Measurements from ENCODE around the gene FMNL2.

Gene FMNL2

DNA sequence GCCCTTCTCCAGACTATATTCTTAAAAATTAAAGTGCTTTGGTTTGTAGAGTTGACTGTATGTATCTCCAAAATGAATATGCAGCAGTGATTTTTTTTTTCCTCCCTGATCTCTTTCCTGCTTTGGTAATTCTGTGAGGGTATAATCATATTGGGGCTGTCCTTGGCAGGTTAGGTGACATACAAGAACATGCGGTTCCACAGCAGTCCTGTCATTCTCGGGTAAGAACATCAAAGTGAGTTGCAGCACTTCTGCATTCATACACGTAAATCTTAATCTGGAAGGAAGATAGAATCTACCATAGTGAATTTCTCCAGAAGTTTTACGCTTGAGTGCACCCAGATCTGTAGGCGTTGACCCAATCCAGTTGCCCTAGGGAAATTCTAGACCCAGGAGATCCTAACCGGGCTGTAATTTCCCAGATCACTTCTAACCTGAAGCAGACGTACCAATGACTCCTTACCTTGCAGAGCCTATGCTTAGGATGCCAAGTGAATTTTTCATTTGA lies 272.9 kb downstream of the FMNL2 start:
- no peak overlapping the region for H2BK15ac ChIP-seq (ENCODE audit: low read length)
- H3K9me3 ChIP-seq (replicated peaks in 1 of 2; ENCODE audit: control insufficient read depth in 2 of 2, insufficient read depth in 1 of 2, low read depth in 1 of 2, low read length in 2 of 2): peaks cover 0 to 4% of the 10 kb centered on the region in 2 donors
- no peak overlapping the region for H4K91ac ChIP-seq (ENCODE audit: low read depth, low read length, poor library complexity)
- H3K79me1 ChIP-seq (ENCODE audit: low read depth, low read length): no peaks in the 10 kb centered on the region
- no peak overlapping the region for H2BK5ac ChIP-seq (ENCODE audit: low read length)
- no peak overlapping the region for H2BK12ac ChIP-seq (ENCODE audit: low read length)
- no peak overlapping the region for H4K8ac ChIP-seq (ENCODE audit: low read depth, low read length)
- peaks cover 6 to 84% of the 10 kb centered on the region in 2 donors for H3K36me3 ChIP-seq (replicated peaks in 1 of 2; ENCODE audit: control insufficient read depth in 2 of 2, insufficient read depth in 2 of 2, low read length in 2 of 2)
- DNase-seq (ENCODE audit: low spot score): no peak
- no peak overlapping the region for H3K18ac ChIP-seq (ENCODE audit: low read length)
- no peak overlapping the region for H2AFZ ChIP-seq (ENCODE audit: low read length)
- H3K27me3 ChIP-seq (ENCODE audit: control insufficient read depth in 3 of 3, insufficient read depth in 3 of 3, low read depth in 1 of 3, low read length in 3 of 3): no peaks in the 10 kb centered on the region
- H2BK120ac ChIP-seq (ENCODE audit: low read depth, low read length): no peak overlapping the region
- no peak overlapping the region for H3K27ac ChIP-seq (replicated peaks; ENCODE audit: low read length)
- no peak overlapping the region for H2AK5ac ChIP-seq (ENCODE audit: low read depth, low read length)
- H3K4ac ChIP-seq (ENCODE audit: low read length): no peak overlapping the region
- no peak overlapping the region for H3K9ac ChIP-seq (ENCODE audit: low read depth, low read length, poor library complexity)
- no peak overlapping the region for H3K4me2 ChIP-seq (ENCODE audit: insufficient read depth, low read length, poor library complexity, severe bottlenecking)
- no peak overlapping the region for H3K14ac ChIP-seq (ENCODE audit: low read length)
- H3K23ac ChIP-seq (ENCODE audit: low read depth, low read length, poor library complexity): no peak overlapping the region
- no CpG with 5 or more reads among the region's 7 CpGs for WGBS, 2 donors (ENCODE audit: extremely low coverage in 2 of 2, insufficient read length in 2 of 2, insufficient replicate concordance in 1 of 2)
- H3K4me1 ChIP-seq (ENCODE audit: control insufficient read depth in 2 of 2, insufficient read depth in 1 of 2, low read depth in 1 of 2, low read length in 2 of 2): no peaks in the 10 kb centered on the region
- no peak overlapping the region for H3K4me3 ChIP-seq (ENCODE audit: low read length in 2 of 2)

DNA sequence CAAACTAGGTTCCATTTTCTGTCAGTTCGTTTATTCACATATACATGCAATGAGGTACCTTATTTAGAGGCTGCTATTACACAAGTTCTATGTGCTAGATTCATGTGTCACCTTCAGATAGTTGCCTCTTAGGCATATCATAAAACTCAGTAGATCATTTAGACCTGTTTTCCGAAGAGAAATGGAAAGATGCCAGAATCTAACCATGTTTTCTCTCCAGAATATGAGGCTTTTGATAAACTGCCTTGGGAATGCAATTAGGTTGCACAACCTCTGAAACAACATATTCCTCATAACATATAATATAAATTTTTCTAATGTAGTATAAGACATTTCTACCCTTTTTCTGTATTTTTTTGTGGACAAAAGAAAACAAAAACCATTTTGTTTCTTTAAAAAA lies 274.2 kb downstream of the FMNL2 start:
- Histone ChIP-seq H3K36me3 (replicated peaks in 1 of 2; ENCODE audit: control insufficient read depth in 2 of 2, insufficient read depth in 2 of 2, low read length in 2 of 2) (peaks cover 6 to 86% of the 10 kb centered on the region in 2 donors), H3K27ac (replicated peaks; ENCODE audit: low read length) (no peak overlapping the region), H2BK12ac (ENCODE audit: low read length) (no peak overlapping the region), H3K18ac (ENCODE audit: low read length) (no peak overlapping the region), H3K14ac (ENCODE audit: low read length) (no peak overlapping the region), H2BK15ac (ENCODE audit: low read length) (no peak overlapping the region), H2AK5ac (ENCODE audit: low read depth, low read length) (no peak overlapping the region), H2BK5ac (ENCODE audit: low read length) (no peak overlapping the region), H3K79me1 (ENCODE audit: low read depth, low read length) (no peaks in the 10 kb centered on the region), H3K4me3 (ENCODE audit: low read length in 2 of 2) (no peak overlapping the region), H4K8ac (ENCODE audit: low read depth, low read length) (no peak overlapping the region), H3K9me3 (replicated peaks in 1 of 2; ENCODE audit: control insufficient read depth in 2 of 2, insufficient read depth in 1 of 2, low read depth in 1 of 2, low read length in 2 of 2) (peaks cover 0 to 4% of the 10 kb centered on the region in 2 donors), H3K4me2 (ENCODE audit: insufficient read depth, low read length, poor library complexity, severe bottlenecking) (no peak overlapping the region), H2BK120ac (ENCODE audit: low read depth, low read length) (no peak overlapping the region), H3K23ac (ENCODE audit: low read depth, low read length, poor library complexity) (no peak overlapping the region), H2AFZ (ENCODE audit: low read length) (no peak overlapping the region), H3K4ac (ENCODE audit: low read length) (no peak overlapping the region), H3K9ac (ENCODE audit: low read depth, low read length, poor library complexity) (no peak overlapping the region), H3K27me3 (ENCODE audit: control insufficient read depth in 3 of 3, insufficient read depth in 3 of 3, low read depth in 1 of 3, low read length in 3 of 3) (no peaks in the 10 kb centered on the region), H3K4me1 (ENCODE audit: control insufficient read depth in 2 of 2, insufficient read depth in 1 of 2, low read depth in 1 of 2, low read length in 2 of 2) (no peaks in the 10 kb centered on the region), H4K91ac (ENCODE audit: low read depth, low read length, poor library complexity) (no peak overlapping the region)
- no peak for DNase-seq (ENCODE audit: low spot score)
- WGBS, 2 donors (ENCODE audit: extremely low coverage in 2 of 2, insufficient read length in 2 of 2, insufficient replicate concordance in 1 of 2): no CpG with 5 or more reads among the region's 2 CpGs

DNA sequence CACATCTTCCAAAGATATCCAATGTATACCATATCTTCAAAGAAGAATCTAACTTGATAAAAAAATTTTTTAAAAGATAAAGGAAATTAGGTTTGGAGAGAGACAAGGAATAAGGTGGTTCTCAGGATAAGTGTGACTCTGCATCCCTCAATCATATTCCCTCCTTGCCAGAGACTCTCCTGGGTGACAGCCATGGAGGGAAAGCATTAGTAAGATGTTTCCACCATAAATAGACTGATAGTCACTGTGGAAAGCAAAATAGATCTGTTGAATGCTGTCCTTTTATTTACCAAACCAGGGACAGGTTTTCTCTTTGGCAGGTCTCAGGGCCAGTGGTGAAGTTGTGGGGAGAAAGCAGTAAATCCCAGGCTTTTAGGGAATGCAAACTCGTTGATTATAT lies 274.7 kb downstream of the FMNL2 start:
- WGBS, 2 donors (ENCODE audit: extremely low coverage in 2 of 2, insufficient read length in 2 of 2, insufficient replicate concordance in 1 of 2): no CpG with 5 or more reads among the region's 1 CpG
- Histone ChIP-seq H3K4ac (ENCODE audit: low read length) (no peak overlapping the region), H3K9me3 (replicated peaks in 1 of 2; ENCODE audit: control insufficient read depth in 2 of 2, insufficient read depth in 1 of 2, low read depth in 1 of 2, low read length in 2 of 2) (peaks cover 0 to 4% of the 10 kb centered on the region in 2 donors), H2BK120ac (ENCODE audit: low read depth, low read length) (no peak overlapping the region), H3K79me1 (ENCODE audit: low read depth, low read length) (no peaks in the 10 kb centered on the region), H2BK12ac (ENCODE audit: low read length) (no peak overlapping the region), H3K4me3 (ENCODE audit: low read length in 2 of 2) (no peak overlapping the region), H4K91ac (ENCODE audit: low read depth, low read length, poor library complexity) (no peak overlapping the region), H3K27ac (replicated peaks; ENCODE audit: low read length) (no peak overlapping the region), H4K8ac (ENCODE audit: low read depth, low read length) (no peak overlapping the region), H2AFZ (ENCODE audit: low read length) (no peak overlapping the region), H3K27me3 (ENCODE audit: control insufficient read depth in 3 of 3, insufficient read depth in 3 of 3, low read depth in 1 of 3, low read length in 3 of 3) (no peaks in the 10 kb centered on the region), H3K14ac (ENCODE audit: low read length) (no peak overlapping the region), H3K4me2 (ENCODE audit: insufficient read depth, low read length, poor library complexity, severe bottlenecking) (no peak overlapping the region), H2BK15ac (ENCODE audit: low read length) (no peak overlapping the region), H3K9ac (ENCODE audit: low read depth, low read length, poor library complexity) (no peak overlapping the region), H3K23ac (ENCODE audit: low read depth, low read length, poor library complexity) (no peak overlapping the region), H3K4me1 (ENCODE audit: control insufficient read depth in 2 of 2, insufficient read depth in 1 of 2, low read depth in 1 of 2, low read length in 2 of 2) (no peaks in the 10 kb centered on the region), H2AK5ac (ENCODE audit: low read depth, low read length) (no peak overlapping the region), H3K18ac (ENCODE audit: low read length) (no peak overlapping the region), H3K36me3 (replicated peaks in 1 of 2; ENCODE audit: control insufficient read depth in 2 of 2, insufficient read depth in 2 of 2, low read length in 2 of 2) (peaks cover 6 to 87% of the 10 kb centered on the region in 2 donors), H2BK5ac (ENCODE audit: low read length) (no peak overlapping the region)
- no peak for DNase-seq (ENCODE audit: low spot score)

DNA sequence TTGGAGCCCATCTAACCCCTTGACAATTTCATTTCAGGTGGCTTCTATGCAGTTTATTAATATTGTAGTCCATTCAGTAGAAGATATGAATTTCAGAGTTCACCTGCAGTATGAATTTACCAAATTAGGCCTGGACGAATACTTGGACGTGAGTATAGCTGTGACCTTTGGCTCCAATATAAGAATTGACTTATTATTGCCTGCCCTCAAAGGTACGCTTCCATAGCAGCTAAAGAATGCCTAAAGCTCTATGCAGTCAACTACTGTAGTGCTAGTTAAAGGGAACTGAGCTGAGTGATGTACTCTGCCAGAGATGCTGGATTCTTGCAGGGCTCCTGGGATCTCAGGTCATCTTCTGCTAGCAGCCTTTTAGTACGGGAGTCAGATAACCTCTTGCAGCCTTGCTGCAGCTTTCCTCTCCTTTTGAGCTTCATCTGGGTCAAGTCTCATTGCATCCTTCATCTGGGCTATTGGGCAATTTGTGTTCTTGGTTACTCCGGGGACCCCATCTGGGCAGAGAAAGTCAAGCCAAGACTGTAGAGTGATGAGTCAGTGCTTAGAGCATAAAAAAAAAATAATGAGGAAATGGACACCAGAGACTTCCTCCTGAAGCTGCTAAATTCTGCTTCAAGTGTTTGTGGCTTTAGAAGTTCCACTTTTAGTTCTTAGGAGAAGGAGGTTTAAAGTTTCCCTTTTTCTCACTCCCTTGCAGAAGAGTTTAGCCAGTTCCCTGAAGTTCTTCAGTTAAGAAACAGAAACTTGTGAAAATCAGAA lies 276.7 kb downstream of the FMNL2 start:
- DNase-seq (ENCODE audit: low spot score): no peak
- H3K18ac ChIP-seq (ENCODE audit: low read length): no peak overlapping the region
- no peak overlapping the region for H3K4ac ChIP-seq (ENCODE audit: low read length)
- peaks cover 8 to 90% of the 10 kb centered on the region in 2 donors for H3K36me3 ChIP-seq (replicated peaks in 1 of 2; ENCODE audit: control insufficient read depth in 2 of 2, insufficient read depth in 2 of 2, low read length in 2 of 2)
- H2AFZ ChIP-seq (ENCODE audit: low read length): no peak overlapping the region
- H3K4me1 ChIP-seq (ENCODE audit: control insufficient read depth in 2 of 2, insufficient read depth in 1 of 2, low read depth in 1 of 2, low read length in 2 of 2): no peaks in the 10 kb centered on the region
- H3K9ac ChIP-seq (ENCODE audit: low read depth, low read length, poor library complexity): no peak overlapping the region
- no peak overlapping the region for H3K4me2 ChIP-seq (ENCODE audit: insufficient read depth, low read length, poor library complexity, severe bottlenecking)
- H3K27me3 ChIP-seq (ENCODE audit: control insufficient read depth in 3 of 3, insufficient read depth in 3 of 3, low read depth in 1 of 3, low read length in 3 of 3): no peaks in the 10 kb centered on the region
- no peak overlapping the region for H3K23ac ChIP-seq (ENCODE audit: low read depth, low read length, poor library complexity)
- no peak overlapping the region for H2BK120ac ChIP-seq (ENCODE audit: low read depth, low read length)
- no peak overlapping the region for H2BK5ac ChIP-seq (ENCODE audit: low read length)
- H3K4me3 ChIP-seq (ENCODE audit: low read length in 2 of 2): no peak overlapping the region
- H4K8ac ChIP-seq (ENCODE audit: low read depth, low read length): no peak overlapping the region
- no peak overlapping the region for H3K14ac ChIP-seq (ENCODE audit: low read length)
- H2AK5ac ChIP-seq (ENCODE audit: low read depth, low read length): no peak overlapping the region
- H2BK15ac ChIP-seq (ENCODE audit: low read length): no peak overlapping the region
- H4K91ac ChIP-seq (ENCODE audit: low read depth, low read length, poor library complexity): no peak overlapping the region
- no peak overlapping the region for H3K27ac ChIP-seq (replicated peaks; ENCODE audit: low read length)
- WGBS, 2 donors (ENCODE audit: extremely low coverage in 2 of 2, insufficient read length in 2 of 2, insufficient replicate concordance in 1 of 2): no CpG with 5 or more reads among the region's 5 CpGs
- peaks cover 0 to 4% of the 10 kb centered on the region in 2 donors for H3K9me3 ChIP-seq (replicated peaks in 1 of 2; ENCODE audit: control insufficient read depth in 2 of 2, insufficient read depth in 1 of 2, low read depth in 1 of 2, low read length in 2 of 2)
- no peaks in the 10 kb centered on the region for H3K79me1 ChIP-seq (ENCODE audit: low read depth, low read length)
- no peak overlapping the region for H2BK12ac ChIP-seq (ENCODE audit: low read length)
